ENCODE measurements around the gene IFNGR2. TPM values are rescaled to one million over a fixed set of nuclear protein-coding genes. Genes with fewer than 3 reads are reported as not detected.
A peak's percentile ranks its signal among the peaks of the same experiment; 100 is the strongest.

Gene IFNGR2
- total RNA-seq, 1 donor from 2014 or later = 58.3 TPM

DNA sequence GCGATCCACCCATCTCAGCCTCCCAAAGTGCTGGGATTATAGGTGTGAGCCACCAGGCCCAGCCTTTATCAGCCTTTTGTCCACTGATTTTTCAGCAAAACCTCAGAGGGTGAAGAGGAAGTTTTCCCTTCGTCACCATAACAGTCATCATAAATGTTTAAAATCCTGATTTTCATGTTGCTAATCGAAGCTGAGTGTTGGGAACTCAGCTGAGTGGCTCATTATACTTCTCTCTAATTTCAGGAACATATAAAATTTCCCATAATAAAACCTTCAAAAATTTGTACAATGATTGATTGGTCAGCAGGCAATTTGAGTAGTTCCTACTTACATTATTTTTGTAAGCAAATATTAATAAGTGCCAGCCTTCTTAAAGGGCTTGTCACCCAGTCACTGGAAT, 31.8 kb upstream of the IFNGR2 start:
- Mint-ChIP-seq H3K4me1 (ENCODE audit: low read depth) (peaks cover 20% of the 10 kb centered on the region), H3K9me3 (ENCODE audit: low read depth) (peaks cover 27% of the 10 kb centered on the region), H3K27ac (ENCODE audit: unreplicated experiment) (no peak overlapping the region), H3K27me3 (ENCODE audit: low read depth) (no peaks in the 10 kb centered on the region), H3K4me3 (ENCODE audit: unreplicated experiment) (no peak overlapping the region), H3K36me3 (ENCODE audit: low read depth) (peaks cover 8% of the 10 kb centered on the region)
- DNase-seq (ENCODE audit: low spot score) = no peak
- TF ChIP-seq, protein P1, sequence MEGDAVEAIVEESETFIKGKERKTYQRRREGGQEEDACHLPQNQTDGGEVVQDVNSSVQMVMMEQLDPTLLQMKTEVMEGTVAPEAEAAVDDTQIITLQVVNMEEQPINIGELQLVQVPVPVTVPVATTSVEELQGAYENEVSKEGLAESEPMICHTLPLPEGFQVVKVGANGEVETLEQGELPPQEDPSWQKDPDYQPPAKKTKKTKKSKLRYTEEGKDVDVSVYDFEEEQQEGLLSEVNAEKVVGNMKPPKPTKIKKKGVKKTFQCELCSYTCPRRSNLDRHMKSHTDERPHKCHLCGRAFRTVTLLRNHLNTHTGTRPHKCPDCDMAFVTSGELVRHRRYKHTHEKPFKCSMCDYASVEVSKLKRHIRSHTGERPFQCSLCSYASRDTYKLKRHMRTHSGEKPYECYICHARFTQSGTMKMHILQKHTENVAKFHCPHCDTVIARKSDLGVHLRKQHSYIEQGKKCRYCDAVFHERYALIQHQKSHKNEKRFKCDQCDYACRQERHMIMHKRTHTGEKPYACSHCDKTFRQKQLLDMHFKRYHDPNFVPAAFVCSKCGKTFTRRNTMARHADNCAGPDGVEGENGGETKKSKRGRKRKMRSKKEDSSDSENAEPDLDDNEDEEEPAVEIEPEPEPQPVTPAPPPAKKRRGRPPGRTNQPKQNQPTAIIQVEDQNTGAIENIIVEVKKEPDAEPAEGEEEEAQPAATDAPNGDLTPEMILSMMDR (IDR thresholded peaks at IDR 0.05) = no peak

GRCh38 chr21:33372582-33372981, 30.6 kb upstream of the IFNGR2 start:
- Mint-ChIP-seq H3K4me3 (ENCODE audit: unreplicated experiment) (no peak overlapping the region), H3K4me1 (ENCODE audit: low read depth) (peaks cover 14% of the 10 kb centered on the region), H3K27ac (ENCODE audit: unreplicated experiment) (no peak overlapping the region), H3K9me3 (ENCODE audit: low read depth) (peaks cover 15% of the 10 kb centered on the region), H3K27me3 (ENCODE audit: low read depth) (no peaks in the 10 kb centered on the region), H3K36me3 (ENCODE audit: low read depth) (peaks cover 3% of the 10 kb centered on the region)
- TF ChIP-seq, protein P1 (IDR thresholded peaks at IDR 0.05) = no peak
- no peak for DNase-seq (ENCODE audit: low spot score)

DNA sequence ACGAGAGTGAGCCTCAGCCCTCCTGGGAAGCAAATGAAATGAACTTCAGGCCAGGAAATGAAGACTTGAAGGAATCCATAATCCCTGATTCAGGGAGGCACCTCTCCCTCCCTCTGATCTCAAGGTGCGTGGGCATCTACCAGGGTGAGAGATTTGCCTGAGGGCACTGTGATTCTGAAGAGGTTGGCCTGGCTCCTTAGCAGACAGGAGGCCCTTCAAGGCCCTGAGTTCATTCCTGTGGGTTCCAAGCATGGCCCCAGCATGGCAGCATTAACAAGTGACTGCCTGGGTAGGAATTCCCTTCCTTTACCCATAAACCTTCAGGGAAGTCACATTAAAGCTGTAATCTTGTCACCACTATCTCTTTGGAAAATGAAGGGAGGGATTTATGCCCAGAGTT, 29.8 kb upstream of the IFNGR2 start:
- Mint-ChIP-seq H3K4me1 (ENCODE audit: low read depth) (peaks cover 14% of the 10 kb centered on the region), H3K4me3 (ENCODE audit: unreplicated experiment) (no peak overlapping the region), H3K36me3 (ENCODE audit: low read depth) (peaks cover 1% of the 10 kb centered on the region), H3K27ac (ENCODE audit: unreplicated experiment) (no peak overlapping the region), H3K27me3 (ENCODE audit: low read depth) (no peaks in the 10 kb centered on the region), H3K9me3 (ENCODE audit: low read depth) (peaks cover 9% of the 10 kb centered on the region)
- no peak for DNase-seq (ENCODE audit: low spot score)
- TF ChIP-seq, protein P1 (IDR thresholded peaks at IDR 0.05) = no peak

- no peak overlapping the region for H3K4me3 Mint-ChIP-seq (ENCODE audit: unreplicated experiment)
- no peak for DNase-seq (ENCODE audit: low spot score)
- TF ChIP-seq, protein P1 (IDR thresholded peaks at IDR 0.05) = no peak
- H3K27me3 Mint-ChIP-seq (ENCODE audit: low read depth) = no peaks in the 10 kb centered on the region
- no peak overlapping the region for H3K27ac Mint-ChIP-seq (ENCODE audit: unreplicated experiment)
- peaks cover 17% of the 10 kb centered on the region for H3K4me1 Mint-ChIP-seq (ENCODE audit: low read depth)
- no peaks in the 10 kb centered on the region for H3K36me3 Mint-ChIP-seq (ENCODE audit: low read depth)
- H3K9me3 Mint-ChIP-seq (ENCODE audit: low read depth) = peaks cover 7% of the 10 kb centered on the region
Observed at GRCh38 chr21:33374080-33374449, 29.1 kb upstream of the IFNGR2 start.

DNA sequence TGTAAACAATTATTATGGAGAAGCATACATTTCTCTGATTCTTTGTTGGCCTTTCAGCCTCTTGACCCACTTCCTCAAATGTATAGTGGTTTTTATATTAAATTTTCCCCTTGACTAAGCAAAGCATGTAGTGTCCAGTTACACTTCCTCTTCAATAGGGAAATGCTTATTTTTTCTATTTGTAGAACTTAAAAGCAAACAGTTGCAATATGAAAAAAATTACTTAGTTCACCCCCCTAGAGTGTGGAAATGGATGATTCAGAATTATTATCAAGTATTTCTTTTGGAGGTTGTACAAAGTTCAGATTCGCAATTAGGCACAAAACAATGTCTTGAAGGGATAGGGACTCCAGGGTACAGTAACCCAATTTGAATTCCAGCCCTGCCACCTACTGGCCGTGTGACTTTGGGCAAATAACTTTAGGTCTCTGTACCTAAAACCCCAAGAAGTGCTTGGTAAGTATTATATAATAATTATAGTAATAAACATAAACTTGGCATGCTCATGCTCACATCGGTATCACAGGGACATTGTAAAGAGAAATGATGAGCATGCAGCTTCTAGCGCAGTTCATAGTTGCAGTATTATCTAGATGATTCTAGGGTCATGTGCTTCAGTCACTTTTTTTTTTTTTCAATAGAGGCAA, 28.6 kb upstream of the IFNGR2 start:
- H3K27ac Mint-ChIP-seq (ENCODE audit: unreplicated experiment) = no peak overlapping the region
- no peaks in the 10 kb centered on the region for H3K36me3 Mint-ChIP-seq (ENCODE audit: low read depth)
- H3K9me3 Mint-ChIP-seq (ENCODE audit: low read depth) = peaks cover 7% of the 10 kb centered on the region
- DNase-seq (ENCODE audit: low spot score) = no peak
- H3K4me1 Mint-ChIP-seq (ENCODE audit: low read depth) = peaks cover 20% of the 10 kb centered on the region
- no peaks in the 10 kb centered on the region for H3K27me3 Mint-ChIP-seq (ENCODE audit: low read depth)
- H3K4me3 Mint-ChIP-seq (ENCODE audit: unreplicated experiment) = no peak overlapping the region
- TF ChIP-seq, protein P1 (IDR thresholded peaks at IDR 0.05) = peak; percentile 84

All from chondrocyte (in vitro differentiated cells).